ENCODE measurements around the gene RAB11FIP5. TPM values are rescaled to one million over a fixed set of nuclear protein-coding genes. Genes with fewer than 3 reads are reported as not detected.

RAB11FIP5 gene
- total RNA-seq, 6 donors from 2014 or later, result 21.0 to 35.3 (median 29.9) TPM

GRCh38 chr2:73031725-73032701 is 80.7 kb downstream of the RAB11FIP5 start:
- Histone ChIP-seq H3K27me3 (no peaks in the 10 kb centered on the region), H3K36me3 (peaks cover 0 to 9% (median 1%) of the 10 kb centered on the region in 4 donors), H3K4me3 (no peak overlapping the region), H3K4me1 (peaks cover 0 to 10% (median 1%) of the 10 kb centered on the region in 4 donors), H3K27ac (no peak overlapping the region), H3K9me3 (no peaks in the 10 kb centered on the region)
- no peak for DNase-seq
- WGBS, 2 donors, result 74 to 83% methylated on average over 10 of the region's 10 CpGs
- no peak for ATAC-seq (ENCODE audit: low FRiP score in 2 of 2)
- no peak for TF ChIP-seq CTCF (IDR thresholded peaks at IDR 0.05)
- TF ChIP-seq POLR2AphosphoS5 (IDR thresholded peaks at IDR 0.05), result no peak
- TF ChIP-seq EP300 (IDR thresholded peaks at IDR 0.05), result no peak
- no peak for TF ChIP-seq POLR2A (IDR thresholded peaks at IDR 0.05)

GRCh38 chr2:73031095-73031678 is 81.6 kb downstream of the RAB11FIP5 start:
- H3K27me3 ChIP-seq, result no peaks in the 10 kb centered on the region
- peaks cover 0 to 10% (median 1%) of the 10 kb centered on the region in 4 donors for H3K4me1 ChIP-seq
- TF ChIP-seq EP300 (IDR thresholded peaks at IDR 0.05), result no peak
- no peak for TF ChIP-seq POLR2AphosphoS5 (IDR thresholded peaks at IDR 0.05)
- TF ChIP-seq CTCF (IDR thresholded peaks at IDR 0.05), result no peak
- no peak for TF ChIP-seq POLR2A (IDR thresholded peaks at IDR 0.05)
- H3K9me3 ChIP-seq, result no peaks in the 10 kb centered on the region
- ATAC-seq (ENCODE audit: low FRiP score in 2 of 2) (no peak), DNase-seq (no peak)
- H3K36me3 ChIP-seq, result peaks cover 0 to 9% (median 1%) of the 10 kb centered on the region in 4 donors
- no peak overlapping the region for H3K4me3 ChIP-seq
- WGBS, 2 donors, result 87 to 93% methylated on average over 3 of the region's 3 CpGs
- H3K27ac ChIP-seq, result no peak overlapping the region

GRCh38 chr2:73028841-73029240 is 83.9 kb downstream of the RAB11FIP5 start:
- Histone ChIP-seq H3K4me1 (peaks cover 0 to 7% (median 0%) of the 10 kb centered on the region in 4 donors), H3K36me3 (peaks cover 0 to 9% (median 0%) of the 10 kb centered on the region in 4 donors), H3K27ac (no peak overlapping the region), H3K4me3 (no peak overlapping the region), H3K27me3 (no peaks in the 10 kb centered on the region), H3K9me3 (no peaks in the 10 kb centered on the region)
- no peak for ATAC-seq (ENCODE audit: low FRiP score in 2 of 2)
- TF ChIP-seq POLR2AphosphoS5 (IDR thresholded peaks at IDR 0.05) (no peak), POLR2A (IDR thresholded peaks at IDR 0.05) (no peak), EP300 (IDR thresholded peaks at IDR 0.05) (no peak), CTCF (IDR thresholded peaks at IDR 0.05) (no peak)
- DNase-seq, result no peak
- 80 to 88% methylated on average over 8 to 10 of the region's 10 CpGs for WGBS, 2 donors

GRCh38 chr2:73027340-73027739 is 85.4 kb downstream of the RAB11FIP5 start:
- Histone ChIP-seq H3K9me3 (no peaks in the 10 kb centered on the region), H3K4me1 (peaks cover 0 to 2% (median 0%) of the 10 kb centered on the region in 4 donors), H3K27ac (no peak overlapping the region), H3K4me3 (no peak overlapping the region), H3K36me3 (peaks cover 0 to 9% (median under 1%) of the 10 kb centered on the region in 4 donors), H3K27me3 (no peaks in the 10 kb centered on the region)
- ATAC-seq (ENCODE audit: low FRiP score in 2 of 2), result no peak
- 89 to 100% methylated on average over 1 of the region's 1 CpG for WGBS, 2 donors
- no peak for DNase-seq
- TF ChIP-seq EP300 (IDR thresholded peaks at IDR 0.05), result no peak
- TF ChIP-seq POLR2A (IDR thresholded peaks at IDR 0.05), result no peak
- TF ChIP-seq CTCF (IDR thresholded peaks at IDR 0.05), result no peak
- TF ChIP-seq POLR2AphosphoS5 (IDR thresholded peaks at IDR 0.05), result no peak
